Heart left ventricle (tissue), 16 donors: ENCODE data around the gene IMMP2L. TPM values are rescaled to one million over a fixed set of nuclear protein-coding genes. Genes with fewer than 3 reads are reported as not detected.

Experiments
- ATAC-seq, 4 donors: fragments of 200-7000 bp; cut with Tn5 transposase; one replicate each; pipeline ENCODE4 v1.9.1; 2020 to 2022; ENCODE audit warnings: moderate library complexity in 4 of 4, mild to moderate bottlenecking in 3 of 4, moderate number of reproducible peaks in 1 of 4
- DNase-seq, 5 donors: peaks; one replicate each; pipeline ENCODE4 v3.0.0-alpha.2; 2020
- H3K27ac ChIP-seq, 12 donors: fragments of 200-600 bp; sonication (generic) in 4 of 12; one replicate each; pipeline versions ENCODE4 v1.5.0 to v1.8.0; 2016 to 2022; ENCODE audit warnings: mild to moderate bottlenecking in 2 of 12
- H3K27me3 ChIP-seq, 9 donors: fragments of 200-600 bp; sonication (generic) in 2 of 9; one replicate each; pipeline versions ENCODE4 v1.5.1 to v1.8.0; 2016 to 2022; ENCODE audit warnings: mild to moderate bottlenecking in 3 of 9
- H3K36me3 ChIP-seq, 9 donors: fragments of 200-600 bp; sonication (generic) in 2 of 9; one replicate each; pipeline versions ENCODE4 v1.5.0 to v1.8.0; 2018 to 2022; ENCODE audit warnings: mild to moderate bottlenecking in 2 of 9
- H3K4me1 ChIP-seq, 12 donors: fragments of 200-600 bp; sonication (generic) in 4 of 12; one replicate each; pipeline versions ENCODE4 v1.5.0 to v1.8.0; 2016 to 2022; ENCODE audit warnings: mild to moderate bottlenecking in 3 of 12
- H3K4me3 ChIP-seq, 12 donors: fragments of 200-600 bp; sonication (generic) in 4 of 12; one replicate each; pipeline versions ENCODE4 v1.5.0 to v1.8.0; 2017 to 2022; ENCODE audit warnings: mild to moderate bottlenecking in 9 of 12, moderate library complexity in 4 of 12
- H3K9me3 ChIP-seq, 12 donors: fragments of 200-600 bp; sonication (generic) in 4 of 12; one replicate each; pipeline versions ENCODE4 v1.5.0 to v1.8.0; 2016 to 2022; ENCODE audit warnings: mild to moderate bottlenecking in 1 of 12
- POLR2A ChIP-seq, 2 donors: fragments of 450-650 bp; IDR thresholded peaks; one replicate each; pipeline ENCODE4 v1.6.1; 2017; ENCODE audit warnings: antibody characterized with exemption in 2 of 2, mild to moderate bottlenecking in 2 of 2, moderate library complexity in 2 of 2
- WGBS, 4 donors: extraction: QIAGEN DNeasy Blood & Tissue Kit in 2 of 4; methylation state at CpG; one replicate each; pipeline versions ENCODE4 v1.1.5 to v1.1.7; 2013 to 2018; 5-methylcytosine and 5-hydroxymethylcytosine counted together
- intact Hi-C, 10 donors: fragments of 100-400 bp; cut with DNase I; formaldehyde crosslinking; loops; one replicate each; pipeline versions ENCODE4 v1.11.1 to v1.14.2; 2022
- polyA plus RNA-seq, 2 donors: library from polyadenylated mRNA; stranded (reverse); fragments of 200-250 nt; gene quantifications; one replicate each; pipeline ENCODE4 v1.2.3, GENCODE V29; 2013
- total RNA-seq, 9 donors: library from RNA; depleted of rRNA in 2 of 9; stranded (reverse); fragments of >200 nt in 2 of 9; fragmentation: NEBNext Ultra II Directional in 3 of 9; extraction: Animal tissue kit (Norgen Biotek cat#: 25700) in 3 of 9; gene quantifications; one replicate each; pipeline versions ENCODE4 v1.1.0 to v1.2.4, GENCODE V29; 2016 to 2023
- TF ChIP-seq, protein P1 (sequence below), 12 donors: fragments of 200-600 bp; sonication (generic) in 4 of 12; IDR thresholded peaks; one replicate each; pipeline versions ENCODE4 v1.5.0 to v1.8.0; 2018 to 2022; ENCODE audit warnings: antibody characterized with exemption in 12 of 12, mild to moderate bottlenecking in 5 of 12
- donor health status: ischemic (EF 13 %, LVEDD 7.1; RV severe dilation, severe dysfunction).
- donor health status: healthy with polysubstance abuse.
- donor health status: DM: no; HTN: yes; CAD: no.
- donor health status: DM: no; HTN: no; CAD: no.
- donor health status: ischemic (EF 25% LVEDD 6.9; RV normal size, moderate dysfunction).
- donor health status: ischemic (EF 25% LVEDD 5.7; RV mildly dilated, moderate dysfunction).
- donor health status: healthy.
- donor health status: DM: yes; HTN: yes; CAD: no.
- donor health status: ischemic (EF 35%, LVEDD 5.7; RV mildly dilated, moderate dysfunction).
- donor health status: nonischemic (EF 11% LVEDD 7.7; RV severe dilation, severe dysfunction).
- donor health status: DM: yes; HTN: yes; CAD: no.
- donor health status: PGD.
- donor health status: ischemic (EF 29% LVEDD 5.4; RV normal size, mild dysfunction).
- donor health status: nonischemic (EF 23%, LVEDD 6.1; RV moderate dilation, normal function).

Gene IMMP2L
- total and polyA plus RNA-seq, 11 donors = 5.1 to 17.2 (median 15.9) TPM

DNA sequence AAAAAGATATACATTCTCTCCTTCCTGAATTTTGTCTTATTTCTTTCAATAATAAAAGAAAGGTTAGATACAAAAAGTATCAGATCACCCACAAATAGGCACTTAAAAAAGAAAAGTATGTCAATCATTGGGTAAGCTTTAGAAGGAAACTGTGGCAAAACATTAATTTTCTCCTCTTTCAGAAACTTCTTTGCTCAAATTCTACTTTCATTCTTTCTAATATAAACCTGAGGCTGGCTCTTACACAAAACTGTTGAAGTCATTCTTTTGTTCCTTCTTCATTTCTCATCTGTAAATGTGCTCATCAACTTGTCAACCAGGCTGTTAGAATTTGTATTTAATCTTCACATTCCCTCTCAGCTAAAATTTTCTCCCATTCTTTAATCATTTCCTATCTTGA is 346.7 kb downstream of the IMMP2L start:
- no peaks in the 10 kb centered on the region for H3K36me3 ChIP-seq
- H3K4me3 ChIP-seq = no peak overlapping the region
- intact Hi-C loops = no loop called here
- no peak overlapping the region for H3K27ac ChIP-seq
- no peaks in the 10 kb centered on the region for H3K9me3 ChIP-seq
- no peaks in the 10 kb centered on the region for H3K4me1 ChIP-seq
- ATAC-seq (no peak), DNase-seq (no peak)
- H3K27me3 ChIP-seq = no peaks in the 10 kb centered on the region
- TF ChIP-seq, protein P1, sequence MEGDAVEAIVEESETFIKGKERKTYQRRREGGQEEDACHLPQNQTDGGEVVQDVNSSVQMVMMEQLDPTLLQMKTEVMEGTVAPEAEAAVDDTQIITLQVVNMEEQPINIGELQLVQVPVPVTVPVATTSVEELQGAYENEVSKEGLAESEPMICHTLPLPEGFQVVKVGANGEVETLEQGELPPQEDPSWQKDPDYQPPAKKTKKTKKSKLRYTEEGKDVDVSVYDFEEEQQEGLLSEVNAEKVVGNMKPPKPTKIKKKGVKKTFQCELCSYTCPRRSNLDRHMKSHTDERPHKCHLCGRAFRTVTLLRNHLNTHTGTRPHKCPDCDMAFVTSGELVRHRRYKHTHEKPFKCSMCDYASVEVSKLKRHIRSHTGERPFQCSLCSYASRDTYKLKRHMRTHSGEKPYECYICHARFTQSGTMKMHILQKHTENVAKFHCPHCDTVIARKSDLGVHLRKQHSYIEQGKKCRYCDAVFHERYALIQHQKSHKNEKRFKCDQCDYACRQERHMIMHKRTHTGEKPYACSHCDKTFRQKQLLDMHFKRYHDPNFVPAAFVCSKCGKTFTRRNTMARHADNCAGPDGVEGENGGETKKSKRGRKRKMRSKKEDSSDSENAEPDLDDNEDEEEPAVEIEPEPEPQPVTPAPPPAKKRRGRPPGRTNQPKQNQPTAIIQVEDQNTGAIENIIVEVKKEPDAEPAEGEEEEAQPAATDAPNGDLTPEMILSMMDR (IDR thresholded peaks at IDR 0.05) = no peak
- no peak for TF ChIP-seq POLR2A (IDR thresholded peaks at IDR 0.05)

DNA sequence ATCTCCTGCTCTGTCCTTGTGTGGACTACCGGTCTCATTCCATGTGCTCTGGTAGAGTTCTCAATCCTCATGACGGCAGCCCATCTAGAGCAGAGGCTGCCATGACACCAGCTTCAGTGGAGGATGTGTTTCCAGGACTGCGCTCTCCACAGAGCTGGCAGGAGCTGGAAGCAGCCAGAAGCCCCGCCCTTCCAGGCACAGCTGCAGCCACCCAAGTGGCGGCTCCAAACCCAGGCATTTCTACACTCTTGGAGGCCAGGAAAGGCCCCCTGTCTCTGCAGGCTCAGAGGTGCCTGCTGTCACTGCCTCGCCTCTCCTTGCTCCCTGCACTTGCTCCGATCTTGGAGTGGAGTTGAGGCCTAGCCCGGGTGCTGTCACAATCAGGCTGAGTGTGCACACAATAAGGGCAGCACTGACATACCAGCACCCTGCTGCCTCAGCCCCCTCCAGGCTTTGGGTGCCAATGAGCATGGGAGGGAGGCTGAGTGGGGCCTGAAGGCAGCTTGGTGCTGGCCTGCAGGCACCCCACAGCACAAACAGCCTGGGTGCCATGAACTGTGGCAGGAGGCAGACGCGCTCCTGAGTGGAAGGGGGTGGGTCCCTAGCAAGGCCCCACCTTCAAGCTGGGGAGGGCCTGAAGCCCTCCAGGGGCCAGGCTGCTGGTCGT is 349.3 kb downstream of the IMMP2L start:
- DNase-seq (peak in 1 of 5 donors; percentile 51), ATAC-seq (peak in 1 of 4 donors; percentile 24)
- no peak for TF ChIP-seq POLR2A (IDR thresholded peaks at IDR 0.05)
- TF ChIP-seq, protein P1 (IDR thresholded peaks at IDR 0.05) = no peak

DNA sequence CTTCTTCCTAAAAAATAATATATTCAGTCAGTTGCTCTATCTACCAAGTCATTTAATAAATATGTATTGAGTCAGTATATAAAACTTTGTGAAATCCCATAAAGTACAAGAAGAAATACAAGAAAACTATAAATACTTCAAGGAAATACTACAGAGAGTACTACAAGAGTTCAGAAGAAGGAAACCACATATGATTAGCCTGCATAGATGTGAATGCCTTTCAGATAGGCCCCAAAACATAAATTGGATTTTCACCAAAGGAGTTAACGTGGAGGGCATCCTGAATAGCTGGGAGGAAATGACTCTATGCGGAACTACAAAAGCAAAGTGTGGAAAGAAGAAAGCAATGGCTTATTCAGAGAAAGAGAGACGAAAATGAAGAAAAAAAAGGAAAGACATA is 351.3 kb downstream of the IMMP2L start:
- WGBS, 4 donors = 62 to 70% (median 67%) methylated on average over 3 of the region's 3 CpGs
- no peak for ATAC-seq
- TF ChIP-seq, protein P1 (IDR thresholded peaks at IDR 0.05) = no peak
- no peak for TF ChIP-seq POLR2A (IDR thresholded peaks at IDR 0.05)

More for the DNA sequence above, 349.3 kb downstream of the IMMP2L start:
- no peak overlapping the region for H3K4me3 ChIP-seq
- H3K4me1 ChIP-seq = no peaks in the 10 kb centered on the region
- intact Hi-C loops = no loop called here
- no peaks in the 10 kb centered on the region for H3K9me3 ChIP-seq
- 95 to 98% (median 96%) methylated on average over 10 to 11 of the region's 11 CpGs for WGBS, 4 donors
- H3K27ac ChIP-seq = no peak overlapping the region
- no peaks in the 10 kb centered on the region for H3K36me3 ChIP-seq
- no peaks in the 10 kb centered on the region for H3K27me3 ChIP-seq

DNA sequence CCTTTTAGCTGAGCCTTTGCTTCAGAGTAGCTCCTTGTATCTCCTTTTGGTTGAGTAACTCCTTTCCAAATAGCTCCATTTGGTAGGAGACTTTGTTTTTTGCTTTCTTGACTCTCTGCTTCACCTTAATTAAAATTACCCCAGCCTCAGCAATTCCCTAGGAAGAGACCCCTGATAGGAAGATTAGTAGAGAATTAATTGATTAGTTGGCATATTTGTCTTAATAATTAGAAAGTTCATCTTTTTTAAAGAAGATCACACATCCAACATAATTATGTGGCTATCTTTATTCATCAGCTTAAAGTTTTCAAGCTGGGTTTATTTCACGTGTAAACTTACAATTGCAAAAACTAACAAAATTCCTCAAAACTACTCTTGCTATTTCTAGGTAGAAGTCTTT is 352.2 kb downstream of the IMMP2L start:
- intact Hi-C loops = no loop called here
- Histone ChIP-seq H3K9me3 (no peaks in the 10 kb centered on the region), H3K27me3 (no peaks in the 10 kb centered on the region), H3K27ac (no peak overlapping the region), H3K4me3 (no peak overlapping the region), H3K36me3 (no peaks in the 10 kb centered on the region), H3K4me1 (peaks cover 0 to 5% (median 0%) of the 10 kb centered on the region in 12 donors)
- ATAC-seq (no peak), DNase-seq (no peak)
- TF ChIP-seq POLR2A (IDR thresholded peaks at IDR 0.05) = no peak
- TF ChIP-seq, protein P1 (IDR thresholded peaks at IDR 0.05) = no peak
- 90 to 98% (median 96%) methylated on average over 1 of the region's 1 CpG for WGBS, 4 donors

More for the DNA sequence above, 351.3 kb downstream of the IMMP2L start:
- no peak overlapping the region for H3K27ac ChIP-seq
- no peak overlapping the region for H3K4me3 ChIP-seq
- peaks cover 0 to 1% (median 0%) of the 10 kb centered on the region in 12 donors for H3K4me1 ChIP-seq
- intact Hi-C loops = no loop called here
- no peaks in the 10 kb centered on the region for H3K9me3 ChIP-seq
- DNase-seq = no peak
- no peaks in the 10 kb centered on the region for H3K36me3 ChIP-seq
- H3K27me3 ChIP-seq = no peaks in the 10 kb centered on the region
